ENCODE results near the gene LENEP.

DNA sequence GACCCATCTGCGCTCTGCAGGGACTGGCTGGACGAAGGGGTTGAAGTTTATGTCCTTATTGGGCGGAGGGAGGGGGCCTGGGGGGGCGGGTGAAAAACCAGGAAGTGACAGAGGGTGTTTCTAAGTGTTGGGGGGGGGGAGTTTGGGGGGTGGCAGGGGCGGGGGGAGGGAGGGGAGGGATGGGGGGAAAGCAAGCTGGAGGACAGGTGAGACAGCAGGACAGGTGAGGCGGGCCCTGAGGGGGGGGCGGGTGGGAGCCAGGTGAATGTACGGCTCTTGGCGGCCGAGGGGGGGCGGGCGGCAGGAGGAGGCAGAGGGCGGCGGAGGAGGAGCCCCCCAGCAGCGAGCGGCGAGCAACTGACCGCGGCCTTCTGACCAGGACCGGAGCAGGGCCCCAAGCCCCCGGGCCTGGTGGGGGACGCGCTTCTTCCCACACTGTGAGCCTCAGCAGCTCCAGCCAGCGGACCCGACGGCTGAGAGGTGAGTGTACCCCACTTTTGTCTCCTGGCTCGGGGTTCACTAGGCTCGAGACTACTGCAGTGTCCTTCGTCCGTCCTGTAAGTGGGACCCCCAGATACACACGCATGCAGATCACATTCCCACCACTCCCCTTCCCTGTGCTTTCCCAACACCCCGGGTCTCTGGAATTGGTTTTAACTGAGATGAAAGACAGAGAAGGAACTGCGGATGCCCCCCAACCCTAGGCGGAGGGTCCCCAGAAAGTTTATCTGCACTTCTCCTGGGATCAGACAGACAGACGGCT lies 9.3 kb downstream of the LENEP start, which contains the start of gene ZBTB7B:
- no peak for TF ChIP-seq EZH2 (IDR thresholded peaks at IDR 0.05; ENCODE audit: borderline replicate concordance, low read length)
- TF ChIP-seq, protein P1, sequence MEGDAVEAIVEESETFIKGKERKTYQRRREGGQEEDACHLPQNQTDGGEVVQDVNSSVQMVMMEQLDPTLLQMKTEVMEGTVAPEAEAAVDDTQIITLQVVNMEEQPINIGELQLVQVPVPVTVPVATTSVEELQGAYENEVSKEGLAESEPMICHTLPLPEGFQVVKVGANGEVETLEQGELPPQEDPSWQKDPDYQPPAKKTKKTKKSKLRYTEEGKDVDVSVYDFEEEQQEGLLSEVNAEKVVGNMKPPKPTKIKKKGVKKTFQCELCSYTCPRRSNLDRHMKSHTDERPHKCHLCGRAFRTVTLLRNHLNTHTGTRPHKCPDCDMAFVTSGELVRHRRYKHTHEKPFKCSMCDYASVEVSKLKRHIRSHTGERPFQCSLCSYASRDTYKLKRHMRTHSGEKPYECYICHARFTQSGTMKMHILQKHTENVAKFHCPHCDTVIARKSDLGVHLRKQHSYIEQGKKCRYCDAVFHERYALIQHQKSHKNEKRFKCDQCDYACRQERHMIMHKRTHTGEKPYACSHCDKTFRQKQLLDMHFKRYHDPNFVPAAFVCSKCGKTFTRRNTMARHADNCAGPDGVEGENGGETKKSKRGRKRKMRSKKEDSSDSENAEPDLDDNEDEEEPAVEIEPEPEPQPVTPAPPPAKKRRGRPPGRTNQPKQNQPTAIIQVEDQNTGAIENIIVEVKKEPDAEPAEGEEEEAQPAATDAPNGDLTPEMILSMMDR (conservative IDR thresholded peaks at IDR 0.05 in 1 of 2, IDR thresholded peaks at IDR 0.05 in 1 of 2; ENCODE audit: extremely low read depth in 1 of 2, insufficient read depth in 1 of 2, low read depth in 1 of 2, low read length in 2 of 2): no peak
